Measurements from ENCODE around the gene PRDM15.

Gene PRDM15

DNA sequence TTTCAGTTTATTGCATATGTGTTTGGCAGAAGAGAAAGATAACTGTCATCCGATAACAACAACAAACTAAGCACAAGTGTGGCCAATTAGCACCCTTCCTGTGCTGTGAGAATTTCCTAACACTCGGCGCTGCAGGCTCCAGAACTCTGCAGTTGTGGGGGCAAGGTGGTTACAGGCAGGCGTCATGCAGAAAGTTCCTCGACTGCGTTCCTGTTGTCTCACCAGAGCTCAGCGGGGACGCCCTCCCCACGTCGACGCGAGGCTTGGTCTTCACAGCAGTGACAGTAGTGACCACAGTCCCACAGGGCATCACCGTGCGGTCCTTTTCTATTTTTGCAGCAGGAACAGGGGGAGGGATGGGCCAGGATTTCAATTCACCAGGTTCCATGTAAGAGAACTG lies 27.6 kb upstream of the PRDM15 start:
- no peak for DNase-seq

GRCh38 chr21:41903559-41904351 lies 24.6 kb upstream of the PRDM15 start:
- no peak for DNase-seq

- DNase-seq: no peak
Observed at GRCh38 chr21:41902946-41903345, 23.8 kb upstream of the PRDM15 start.

DNA sequence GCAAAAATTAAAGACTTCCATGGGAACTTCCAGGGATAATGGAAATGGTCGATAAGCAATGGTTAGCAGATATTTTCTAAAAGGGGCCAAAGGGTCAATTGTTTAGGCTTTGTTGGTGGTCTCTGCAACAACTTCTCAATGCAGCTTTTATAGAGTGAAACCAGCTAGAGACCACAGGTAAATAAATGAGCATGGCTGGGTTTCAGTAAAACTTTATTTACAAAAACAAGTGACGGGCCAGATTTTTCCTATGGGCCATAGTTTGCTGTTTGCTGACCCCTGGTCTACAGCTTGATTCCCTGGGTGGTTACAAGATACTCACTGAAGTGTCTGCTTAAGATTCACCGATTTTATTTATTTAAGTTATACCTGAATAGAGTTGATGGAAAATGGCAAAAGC lies 22.6 kb upstream of the PRDM15 start:
- DNase-seq: no peak

DNA sequence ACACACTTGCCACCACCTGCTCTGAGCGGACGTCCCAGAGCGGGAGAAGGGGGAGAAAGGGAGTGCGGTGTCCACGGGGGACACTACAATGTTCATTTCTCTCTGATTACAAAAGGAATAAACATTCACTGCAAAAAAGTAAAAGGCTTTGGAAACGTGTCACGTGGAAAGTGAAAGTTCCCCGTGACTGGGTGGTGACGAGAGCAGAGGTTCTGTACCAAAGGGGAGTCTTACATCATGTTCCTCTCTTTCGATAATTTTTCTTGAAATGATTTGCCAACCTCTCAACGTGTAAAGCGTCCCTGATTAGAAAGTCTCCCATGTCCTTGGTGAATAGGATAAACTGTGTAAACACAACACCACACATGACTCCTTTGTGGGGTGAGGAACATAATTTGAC lies 22.0 kb upstream of the PRDM15 start:
- DNase-seq: no peak

DNA sequence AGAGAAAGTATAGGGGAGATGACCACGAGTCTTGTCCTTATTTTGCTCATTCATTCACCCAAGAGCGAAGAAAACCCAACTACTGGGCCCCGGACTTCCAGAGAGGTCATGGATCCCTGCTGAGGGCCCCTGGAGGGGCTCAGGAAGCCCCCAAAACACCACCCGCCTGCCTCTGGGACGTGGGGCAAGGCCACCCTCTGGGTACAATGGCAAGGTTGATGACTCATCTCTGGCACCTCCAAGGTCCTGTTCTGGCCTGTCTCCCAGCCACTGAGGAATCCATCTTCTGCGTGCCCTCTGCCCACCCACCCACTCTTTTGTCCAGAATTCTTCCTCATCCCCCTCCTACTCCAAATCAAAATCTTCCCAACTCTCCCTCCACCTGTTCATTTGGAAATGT lies 21.3 kb upstream of the PRDM15 start:
- no peak for DNase-seq

DNA sequence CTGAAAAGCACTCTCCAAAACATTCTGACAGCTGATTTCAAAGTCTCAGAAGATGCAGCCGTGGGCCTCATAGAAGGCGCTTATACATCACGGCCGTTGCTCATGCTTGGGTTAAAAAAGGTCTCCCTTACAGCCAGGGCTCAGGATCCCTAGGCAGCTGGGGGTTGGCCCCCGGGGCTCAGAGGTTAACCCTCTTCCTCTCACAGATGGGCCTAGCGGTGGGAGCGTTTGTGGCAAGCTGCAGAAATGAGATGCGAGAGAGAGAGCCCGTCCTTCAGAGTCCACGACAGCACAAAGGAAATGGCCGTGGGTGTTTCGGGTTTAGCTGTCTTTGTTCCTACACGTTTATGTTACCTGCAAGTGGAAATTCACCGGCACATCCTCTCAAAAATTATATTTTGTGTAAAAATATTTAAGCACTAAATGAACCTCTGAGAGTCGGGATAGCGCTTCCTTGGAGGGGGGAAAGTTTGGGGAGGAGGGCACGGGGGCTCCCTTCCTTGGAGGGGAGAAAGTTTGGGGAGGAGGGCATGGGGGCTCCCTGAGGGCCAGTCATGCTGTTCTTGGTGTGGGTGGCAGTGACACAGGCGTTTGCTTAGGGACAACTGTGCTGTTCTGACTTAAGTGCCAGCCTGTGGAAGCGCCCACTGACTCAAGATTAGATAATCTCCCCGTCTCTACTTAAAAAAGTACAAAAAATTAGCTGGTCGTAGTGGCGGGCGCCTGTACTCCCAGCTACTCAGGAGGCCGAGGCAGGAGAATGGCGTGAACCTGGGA lies 20.5 kb upstream of the PRDM15 start:
- DNase-seq: peak; percentile 77

GRCh38 chr21:41898998-41899397 lies 19.9 kb upstream of the PRDM15 start:
- DNase-seq: no peak

DNA sequence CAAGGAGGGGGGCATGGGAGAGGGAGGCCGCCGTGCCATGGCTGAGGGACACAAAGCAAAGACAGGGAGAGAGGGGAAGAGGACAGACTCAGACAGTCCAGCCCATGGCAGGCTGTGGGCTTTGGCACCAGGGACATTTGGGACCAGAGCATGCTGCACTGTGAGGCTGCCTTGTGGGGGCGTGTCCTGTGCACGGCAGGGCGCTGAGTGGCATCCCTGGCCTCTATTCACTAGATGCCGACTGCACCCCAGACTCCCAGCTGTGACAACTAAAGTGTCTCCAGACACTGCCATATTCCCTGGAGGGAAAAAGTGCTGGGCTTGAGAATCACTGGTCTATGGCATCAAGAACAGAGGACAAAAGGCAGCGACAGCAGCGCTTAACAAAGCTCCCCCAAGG lies 18.6 kb upstream of the PRDM15 start:
- no peak for DNase-seq

DNA sequence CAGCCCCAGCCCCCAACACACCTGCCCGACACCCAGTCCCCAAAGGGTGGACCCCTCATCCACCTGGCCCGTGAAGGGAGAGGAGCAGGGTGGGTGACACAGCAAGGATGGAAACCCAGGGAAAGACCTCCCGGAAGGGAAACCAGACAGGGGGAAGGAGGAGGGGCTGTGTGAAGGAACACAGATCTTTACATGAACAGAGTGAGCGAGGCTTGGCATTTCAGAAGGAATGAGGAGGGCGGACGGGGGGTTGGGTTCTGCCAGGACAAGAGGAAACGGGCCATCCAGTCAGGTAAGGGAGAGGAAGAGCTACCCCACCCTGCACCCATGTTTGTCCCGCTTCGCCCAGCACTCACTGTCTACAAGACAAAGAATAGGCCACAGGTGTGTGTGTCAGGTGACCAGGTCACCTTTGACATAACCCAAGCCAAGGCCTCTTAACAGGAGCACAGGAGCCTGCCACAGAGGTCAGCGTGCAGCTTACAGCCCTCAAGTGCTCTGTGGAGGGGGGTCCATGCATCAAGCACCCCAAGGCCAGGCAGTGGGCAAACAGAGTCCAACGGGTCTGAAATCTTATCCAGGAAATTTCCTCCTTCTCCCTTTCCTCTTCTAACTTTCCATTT lies 18.0 kb upstream of the PRDM15 start:
- no peak for DNase-seq

DNA sequence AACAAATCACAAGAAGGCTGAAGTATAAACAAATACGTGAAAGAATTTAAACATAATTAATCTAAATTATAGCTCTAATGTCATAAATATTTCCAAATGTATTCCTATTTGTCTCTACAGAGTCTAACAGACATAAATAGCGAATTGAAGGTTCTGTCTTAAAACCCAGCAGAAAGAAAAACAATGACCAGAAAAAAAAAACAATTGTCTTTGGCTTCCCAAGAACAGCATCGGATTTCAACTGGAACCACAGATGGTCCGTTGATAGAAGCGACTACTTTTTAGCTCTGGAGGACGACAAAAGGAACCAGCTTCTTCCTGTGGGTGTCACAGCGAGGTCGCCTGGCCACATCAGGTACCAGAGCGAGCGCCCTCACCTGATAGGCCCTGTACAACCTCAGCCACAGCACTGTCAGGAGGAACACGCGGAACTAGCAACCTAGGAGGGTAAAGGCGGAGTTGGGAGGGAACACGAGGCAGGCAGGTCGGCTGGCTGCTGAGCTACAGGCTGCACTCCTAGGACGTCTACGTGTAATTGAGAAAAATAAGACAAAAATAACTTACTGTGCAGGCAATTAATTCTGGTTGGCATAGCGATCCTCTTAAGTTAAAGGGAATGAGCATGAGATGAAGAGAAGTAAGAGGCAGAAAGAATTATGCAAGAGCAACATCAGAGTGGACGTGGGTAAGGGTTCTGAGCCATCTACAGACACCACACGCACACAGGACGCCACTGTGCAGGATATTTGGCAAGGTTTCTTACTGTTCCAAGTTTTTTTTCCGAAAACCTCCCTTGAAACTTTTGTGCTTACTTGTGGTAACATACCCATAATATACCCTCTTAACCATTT lies 16.7 kb upstream of the PRDM15 start:
- peak; percentile 73 for DNase-seq

GRCh38 chr21:41894922-41895557 lies 15.9 kb upstream of the PRDM15 start:
- DNase-seq: no peak

GRCh38 chr21:41894511-41894910 lies 15.4 kb upstream of the PRDM15 start:
- no peak for DNase-seq

DNA sequence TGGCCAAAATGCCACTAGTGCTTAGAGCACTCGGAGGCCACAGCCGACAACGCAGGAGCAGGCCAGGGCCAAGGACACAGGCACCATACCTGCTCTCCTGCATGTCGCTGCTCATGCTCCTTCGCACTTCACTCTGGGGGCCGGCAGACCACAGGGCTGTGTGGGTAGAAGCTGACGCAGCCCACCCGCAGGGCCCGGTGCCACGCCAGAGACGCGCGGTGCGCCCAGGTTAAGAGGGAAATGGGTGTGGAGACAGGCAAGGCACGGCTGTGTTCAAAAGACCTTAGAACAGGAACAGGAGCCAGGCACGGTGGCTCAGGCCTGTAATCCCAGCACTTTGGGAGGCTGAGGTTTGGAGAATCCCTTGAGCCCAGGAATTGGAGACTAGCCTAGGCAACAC lies 13.6 kb upstream of the PRDM15 start:
- DNase-seq: no peak

- DNase-seq: no peak
Observed at GRCh38 chr21:41891132-41891531, 12.0 kb upstream of the PRDM15 start.

DNA sequence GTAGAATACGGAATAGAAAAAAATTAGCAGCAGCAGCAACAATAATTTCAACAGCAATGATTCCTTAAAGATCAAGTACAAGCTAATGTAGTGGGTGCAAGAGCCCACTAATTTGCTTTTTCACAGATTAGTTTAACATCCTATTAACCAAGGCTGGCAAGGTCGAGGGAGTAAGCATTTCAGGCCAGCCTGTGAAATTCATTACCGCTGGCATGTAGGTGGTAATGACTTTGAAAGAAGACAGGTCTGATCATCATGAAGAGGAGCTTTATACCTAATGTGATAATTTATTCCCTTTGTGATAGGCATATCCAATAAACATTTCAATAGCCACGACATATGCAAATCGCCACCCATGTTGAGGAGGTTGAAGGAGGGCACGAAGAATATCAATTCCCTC lies 11.2 kb upstream of the PRDM15 start:
- DNase-seq: no peak

DNA sequence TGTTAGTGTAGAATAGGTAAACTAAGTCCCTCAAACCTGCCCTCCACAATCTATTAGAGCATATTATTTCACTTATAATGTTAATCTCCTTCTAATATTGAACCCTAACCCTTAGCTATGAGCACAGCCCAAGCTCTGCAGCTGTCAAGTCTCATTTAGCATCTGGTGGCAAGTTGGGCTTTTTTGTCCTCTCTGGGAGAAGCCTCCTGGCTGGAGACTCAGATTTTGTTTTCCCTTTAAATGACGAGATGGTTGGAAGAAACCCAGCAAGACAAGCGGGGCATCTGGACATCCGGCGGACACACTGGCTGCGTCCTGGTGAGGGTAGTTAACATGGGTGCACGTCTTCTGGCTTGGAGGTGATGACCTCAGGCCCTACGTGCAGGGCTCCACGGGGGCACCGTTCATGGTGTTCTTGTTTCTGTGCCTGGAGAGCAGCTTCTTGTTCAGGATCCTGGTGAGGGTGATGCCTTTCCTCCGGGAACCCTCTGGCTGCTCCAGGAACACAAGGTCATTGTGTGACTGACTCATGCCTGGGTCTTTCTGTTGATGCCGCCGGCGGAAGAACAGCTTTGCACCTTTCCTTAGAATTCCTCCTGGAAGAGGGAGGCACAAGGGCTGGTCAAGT lies 9.7 kb upstream of the PRDM15 start:
- DNase-seq: no peak

DNA sequence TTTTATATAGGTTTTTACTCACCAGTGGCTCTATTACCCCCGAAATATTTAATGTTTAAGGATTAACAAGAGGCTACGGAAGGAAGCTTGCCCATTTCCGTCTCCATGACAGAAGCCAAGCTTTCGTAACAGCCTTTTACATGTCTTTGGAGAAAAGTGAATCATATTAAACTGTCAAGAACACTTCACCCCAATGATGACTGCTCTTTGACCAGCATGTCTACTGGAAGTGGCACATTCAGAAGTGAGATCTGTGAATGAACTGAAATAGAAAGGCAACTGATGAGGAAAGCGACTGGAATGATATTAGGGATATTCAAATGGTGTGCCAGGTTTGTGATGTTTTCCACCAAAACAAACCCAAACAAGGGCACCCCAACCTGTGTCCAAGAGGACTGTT lies 8.5 kb upstream of the PRDM15 start:
- DNase-seq: no peak

DNA sequence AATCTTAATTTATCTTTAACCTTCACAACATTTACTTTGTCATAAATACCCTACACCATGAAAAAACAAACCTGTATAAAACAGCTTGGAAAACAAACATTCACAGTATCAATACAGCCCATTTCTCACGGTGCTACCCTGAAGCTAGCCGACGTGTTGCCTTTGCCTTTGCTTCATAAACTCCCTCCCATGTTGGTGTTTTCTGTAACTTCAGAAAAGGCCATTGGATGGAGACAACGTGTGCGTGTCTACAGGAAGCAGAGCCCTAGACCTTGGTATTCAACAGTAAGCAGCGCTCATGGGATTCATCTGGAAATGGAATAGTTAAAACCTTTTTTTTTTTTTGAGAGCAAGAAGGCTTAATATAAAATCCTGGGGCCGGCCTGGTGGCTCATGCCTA lies 7.2 kb upstream of the PRDM15 start:
- DNase-seq: no peak

DNA sequence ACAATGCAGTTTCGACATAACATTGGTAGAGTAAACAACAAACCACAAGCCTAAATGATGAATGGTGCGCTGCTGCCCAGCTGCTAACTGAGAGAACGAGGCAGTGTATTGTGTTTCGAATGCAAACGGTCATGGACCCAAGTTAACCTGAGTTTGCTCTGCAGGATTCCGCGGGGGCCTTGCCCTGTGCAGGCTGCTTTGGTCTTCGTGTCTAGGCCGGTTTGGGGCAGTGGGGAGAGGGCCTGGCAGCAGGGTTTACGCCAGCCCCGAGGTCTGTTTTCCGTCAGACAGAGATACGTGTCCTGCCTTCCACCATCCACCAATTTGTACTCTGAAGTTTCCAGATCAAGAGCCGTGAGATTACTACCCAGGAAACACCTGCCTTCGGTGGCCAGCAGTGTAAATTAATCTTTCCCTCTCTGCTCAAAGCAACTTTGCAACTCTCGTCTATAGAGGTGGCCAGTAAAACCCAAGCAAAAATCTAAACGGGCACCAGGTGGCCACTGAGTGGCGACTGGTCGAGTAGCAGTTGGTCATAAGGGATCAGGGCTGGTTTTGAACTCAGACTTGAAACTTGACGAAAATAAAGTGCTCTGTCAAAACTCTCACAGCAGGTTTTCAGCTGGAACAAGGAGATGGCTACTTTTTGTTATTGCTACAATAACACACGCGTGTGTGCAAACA lies 6.3 kb upstream of the PRDM15 start:
- DNase-seq: no peak

- DNase-seq: no peak
Observed at GRCh38 chr21:41884501-41885030, 5.4 kb upstream of the PRDM15 start.

All from activated CD8-positive, alpha-beta memory T cell treated with anti-CD3 and anti-CD28 coated beads for 24 hours (primary cell).